ENCODE measurements around the gene LRFN5. TPM values are rescaled to one million over a fixed set of nuclear protein-coding genes. Genes with fewer than 3 reads are reported as not detected.
"Not testable (repeated sequence)": the region's sequence is repeated elsewhere in the genome, so short reads cannot be mapped to it uniquely, and the experiment has no call there.

The LRFN5 gene
- total RNA-seq: under 0.01 TPM in 1 of 2 replicates, not detected in the other

DNA sequence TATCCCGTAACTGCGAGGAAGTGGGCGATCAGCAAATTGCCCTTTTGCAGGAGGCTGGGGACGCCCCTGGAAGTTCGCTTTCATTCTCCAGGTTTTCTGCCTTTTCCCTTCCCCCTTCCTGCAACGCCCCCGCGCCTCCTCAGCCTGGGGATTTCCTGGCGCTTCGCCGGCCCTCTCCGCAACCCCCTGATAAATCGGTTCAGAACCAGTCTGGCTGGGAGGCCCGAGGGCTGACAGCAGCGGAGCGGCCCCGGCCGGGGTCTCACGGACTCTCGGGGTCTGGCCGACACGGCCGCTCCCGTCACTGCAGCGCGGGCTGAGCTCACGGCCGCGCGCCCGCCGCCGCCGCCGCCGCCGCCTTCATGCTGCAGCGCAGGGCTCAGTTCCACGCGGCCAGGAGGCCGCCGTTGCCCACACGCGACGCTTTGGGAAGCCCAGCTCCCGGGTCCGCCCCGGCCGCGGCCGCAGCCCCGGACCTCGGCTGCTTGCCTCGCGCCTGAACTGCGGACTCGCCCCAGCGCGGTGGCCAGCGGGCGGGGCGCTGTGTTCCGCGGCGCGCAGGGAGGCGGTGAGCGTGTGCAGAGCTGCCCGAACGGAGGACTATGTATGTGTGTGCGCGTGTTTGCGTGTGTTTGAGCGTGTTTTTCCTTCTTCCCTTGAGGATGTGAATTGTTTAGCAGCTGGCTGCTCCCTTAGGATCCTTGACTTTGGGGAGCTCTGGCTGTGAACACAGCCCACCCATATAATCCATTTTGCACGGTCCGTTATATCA is at the start of gene LRFN5:
TSS of gene LRFN5 (plus strand) at position 345 of the 772 bp plus-strand sequence.
- peak in 1 of 2 donors; percentile 24 for DNase-seq (ENCODE audit: low read depth in 2 of 2)

DNA sequence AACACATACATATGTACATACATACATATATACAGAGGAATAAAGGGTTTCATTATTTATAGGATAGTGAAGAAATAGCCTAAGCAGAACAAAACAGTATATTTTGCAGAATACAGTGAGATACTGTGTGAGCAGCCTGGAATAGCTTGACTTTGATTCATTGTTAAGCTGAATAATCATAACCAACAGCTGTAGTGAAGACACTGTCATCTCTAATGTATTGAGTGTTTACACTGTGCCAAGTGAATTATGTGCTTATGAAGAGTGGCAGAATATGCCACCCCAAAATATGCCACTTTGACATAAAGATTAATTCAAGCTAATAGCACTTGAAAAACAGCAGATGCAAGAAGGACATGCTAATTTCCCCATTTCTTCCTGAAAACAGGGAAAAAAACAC is 48.2 kb upstream of the LRFN5 start:
- DNase-seq (ENCODE audit: low read depth in 2 of 2): no peak

DNA sequence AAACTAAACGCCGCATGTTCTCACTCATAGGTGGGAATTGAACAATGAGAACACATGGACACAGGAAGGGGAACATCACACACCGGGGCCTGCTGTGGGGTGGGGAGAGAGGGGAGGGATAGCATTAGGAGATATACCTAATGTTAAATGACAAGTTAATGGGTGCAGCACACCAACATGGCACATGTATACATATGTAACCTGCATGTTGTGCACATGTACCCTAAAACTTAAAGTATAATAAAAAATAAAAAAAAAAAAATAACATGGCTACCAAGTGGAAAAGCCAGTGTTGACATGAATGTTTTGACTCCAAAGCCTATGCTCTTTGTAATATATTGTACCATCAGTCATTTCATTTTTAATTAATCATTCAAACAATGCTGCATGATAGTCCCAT is 39.8 kb upstream of the LRFN5 start:
- DNase-seq (ENCODE audit: low read depth in 2 of 2): not testable (repeated sequence)

DNA sequence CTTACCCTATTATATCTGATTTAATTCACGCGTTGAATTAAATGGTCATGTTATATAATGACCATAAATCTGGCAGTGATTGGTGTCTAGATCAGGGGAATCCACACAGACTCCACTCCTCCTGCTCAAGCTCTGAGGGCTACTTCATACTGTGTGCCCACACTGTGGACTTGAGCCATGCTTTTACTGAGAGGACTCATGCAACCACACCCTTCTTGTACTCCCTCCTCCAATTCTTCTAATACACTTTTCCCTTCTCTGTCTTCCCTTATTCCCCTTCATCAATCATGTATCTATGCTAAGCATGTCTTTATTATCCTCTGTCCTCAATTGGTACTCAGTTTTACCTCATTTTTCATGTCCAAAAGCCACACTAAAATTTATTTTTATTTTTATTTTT is 37.7 kb upstream of the LRFN5 start:
- no peak for DNase-seq (ENCODE audit: low read depth in 2 of 2)

DNA sequence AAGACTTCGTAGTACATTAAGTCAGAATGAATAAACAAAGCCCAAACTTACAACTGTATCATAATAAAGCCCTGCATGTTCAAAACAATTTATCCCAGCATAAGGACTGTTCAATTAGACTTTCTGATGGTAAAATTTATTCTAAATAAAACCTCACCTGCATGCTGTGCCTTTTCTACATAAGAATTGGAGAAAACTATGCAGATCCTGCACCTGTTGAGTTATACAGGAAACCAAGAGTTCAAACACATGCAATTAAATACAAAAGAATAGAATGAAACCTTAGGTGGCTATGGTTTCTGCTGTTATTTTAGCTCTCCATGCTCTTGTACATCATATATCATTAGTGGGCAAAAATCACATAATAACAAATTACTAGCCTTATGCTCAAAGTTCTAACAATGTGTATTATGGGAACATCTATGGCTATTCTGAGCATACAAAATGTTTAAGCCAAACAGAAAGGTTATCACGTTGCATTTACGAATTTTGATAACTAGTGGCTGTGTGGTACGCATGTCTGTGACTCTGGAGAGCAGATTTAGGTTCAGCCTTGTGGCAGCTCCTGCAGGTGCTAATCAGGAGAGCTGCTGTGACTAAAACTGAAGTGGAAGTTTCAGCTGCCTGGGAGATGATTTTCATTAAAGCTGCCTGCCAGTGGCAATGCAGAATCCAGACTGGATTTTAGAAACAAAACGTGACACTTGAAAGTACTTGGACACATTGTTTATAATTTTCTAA is 36.1 kb upstream of the LRFN5 start:
- DNase-seq (ENCODE audit: low read depth in 2 of 2): no peak

DNA sequence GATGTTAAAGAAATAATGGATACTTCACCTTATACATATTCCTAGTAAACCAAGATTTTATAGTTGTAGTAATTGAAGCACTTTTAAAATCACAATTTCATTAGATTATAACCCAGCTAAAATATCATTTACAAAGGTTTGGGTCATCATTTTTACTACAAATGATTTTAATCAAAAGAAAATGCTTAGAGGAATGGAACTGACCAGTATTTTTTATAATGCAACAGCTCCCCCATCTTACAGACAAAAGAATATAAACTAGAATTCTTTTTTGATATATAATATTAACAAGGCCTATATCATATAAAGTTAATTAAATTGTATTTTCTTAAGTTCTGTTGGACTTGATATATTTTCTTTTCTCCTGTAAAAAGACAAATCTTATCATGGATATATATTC is 20.4 kb upstream of the LRFN5 start:
- no peak for DNase-seq (ENCODE audit: low read depth in 2 of 2)

DNA sequence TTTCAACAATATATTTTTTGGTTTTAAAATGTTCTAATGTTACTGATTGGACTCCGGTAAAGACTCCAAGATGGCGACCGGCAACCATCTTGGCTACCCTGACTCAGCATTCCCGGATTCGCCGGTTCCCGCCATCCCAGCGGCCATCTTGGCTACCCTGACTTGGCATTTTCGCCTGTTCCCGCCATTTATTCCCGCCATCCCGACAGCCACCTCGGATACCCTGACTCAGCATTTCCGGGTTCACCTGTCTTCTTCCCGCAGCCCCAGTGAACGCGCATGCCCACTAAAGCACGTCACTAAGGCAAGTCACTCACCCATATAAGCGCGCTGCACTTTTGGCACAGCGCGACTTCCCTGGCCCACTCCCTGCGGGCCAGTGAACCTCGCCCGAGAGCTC is 9.0 kb upstream of the LRFN5 start:
- no peak for DNase-seq (ENCODE audit: low read depth in 2 of 2)

DNA sequence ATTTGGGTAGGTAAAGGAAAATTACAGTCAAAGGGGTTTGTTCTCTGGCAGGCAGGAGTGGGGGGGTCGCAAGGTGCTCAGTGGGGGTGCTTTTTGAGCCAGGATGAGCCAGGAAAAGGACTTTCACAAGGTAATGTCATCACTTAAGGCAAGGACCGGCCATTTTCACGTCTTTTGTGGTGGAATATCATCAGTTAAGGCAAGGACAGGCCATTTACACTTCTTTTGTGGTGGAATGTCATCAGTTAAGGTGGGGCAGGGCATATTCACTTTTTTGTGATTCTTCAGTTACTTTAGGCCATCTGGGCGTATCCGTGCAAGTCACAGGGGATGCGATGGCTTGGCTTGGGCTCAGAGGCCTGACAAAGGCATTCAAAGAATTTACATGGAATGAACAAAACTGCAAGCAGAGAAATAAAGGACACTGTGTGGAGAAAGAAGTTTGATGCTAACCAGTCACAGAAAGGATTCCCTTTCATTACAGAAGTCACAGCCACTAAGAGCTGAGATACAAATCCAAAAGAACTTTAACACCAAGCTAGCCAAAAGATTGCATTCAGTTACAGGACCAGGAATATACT is 6.8 kb upstream of the LRFN5 start:
- not testable (repeated sequence) for DNase-seq (ENCODE audit: low read depth in 2 of 2)

DNA sequence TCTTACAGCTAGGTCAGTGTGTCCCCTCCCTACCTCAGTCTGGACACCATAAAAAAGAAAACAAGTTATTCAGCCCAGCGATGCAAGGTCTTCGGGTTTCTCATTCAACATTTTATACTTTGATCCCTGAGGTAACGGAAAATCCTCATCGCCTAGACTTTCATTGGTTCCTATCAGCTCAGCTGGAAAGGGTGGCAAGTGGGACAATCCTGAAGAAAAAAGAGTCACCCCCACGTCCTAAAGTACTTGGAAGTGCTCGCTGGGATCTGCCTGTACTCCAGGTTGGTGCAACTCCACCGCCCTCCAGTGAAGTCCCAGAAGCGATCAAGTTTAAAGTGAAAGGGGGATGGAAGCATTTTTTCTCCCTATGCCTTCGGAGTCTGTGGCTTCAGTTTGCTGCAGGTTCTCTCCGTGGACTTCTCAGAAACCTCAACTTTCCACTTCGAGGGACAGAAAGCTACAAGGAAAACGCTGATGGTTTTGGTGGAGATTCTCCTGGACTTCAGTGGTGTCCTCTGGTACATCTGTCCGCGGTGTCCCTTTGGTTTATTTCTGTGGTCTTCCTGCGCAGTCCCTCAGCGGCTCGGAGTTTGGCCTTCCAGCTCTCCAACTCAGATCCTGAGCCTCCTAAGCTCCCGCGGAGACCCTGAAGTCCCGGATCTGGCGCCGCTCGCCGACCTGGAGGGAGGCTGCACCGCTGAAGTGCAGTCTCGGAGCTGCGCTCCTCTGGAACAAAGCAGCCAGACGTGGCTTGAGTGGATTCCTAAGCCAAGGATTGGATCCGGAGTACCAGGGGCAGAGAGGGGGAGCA is 1.8 kb upstream of the LRFN5 start:
- no peak for DNase-seq (ENCODE audit: low read depth in 2 of 2)

DNA sequence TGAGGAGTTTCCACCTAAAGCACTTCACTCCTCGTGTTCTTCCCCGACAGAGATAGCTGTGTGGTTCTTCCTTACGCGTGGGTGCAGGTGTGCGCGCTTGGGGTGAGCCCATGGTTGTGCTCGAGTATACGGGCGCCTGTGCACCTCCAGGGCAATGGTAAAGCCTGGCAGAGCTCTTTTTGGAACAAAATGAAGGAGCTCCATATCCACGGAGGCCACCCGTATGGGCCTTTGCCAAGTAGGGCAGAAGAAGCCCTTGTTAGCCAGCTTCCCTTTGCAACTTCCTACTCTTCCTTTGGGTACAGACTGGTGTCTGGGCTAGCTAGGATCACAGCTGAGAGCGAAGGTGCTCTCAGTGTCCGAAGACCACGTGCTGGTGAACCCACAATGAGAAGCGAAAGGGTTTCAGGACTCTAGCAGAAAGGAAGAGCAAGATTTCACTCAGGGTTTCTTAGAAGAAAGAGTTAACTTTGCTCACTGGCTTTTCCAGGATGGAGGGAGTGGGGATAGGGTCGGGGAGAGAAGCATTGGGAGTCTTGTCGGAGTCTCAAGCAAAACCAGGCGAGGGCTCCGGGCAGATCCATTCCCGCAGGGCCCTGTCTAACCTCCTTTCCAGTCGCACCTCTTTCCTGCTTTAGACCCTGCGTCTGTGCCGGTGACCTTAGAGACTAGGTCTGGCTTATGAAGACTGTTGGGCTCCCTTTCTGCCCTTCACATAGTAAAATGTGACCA is 960 bp upstream of the LRFN5 start:
- no peak for DNase-seq (ENCODE audit: low read depth in 2 of 2)

DNA sequence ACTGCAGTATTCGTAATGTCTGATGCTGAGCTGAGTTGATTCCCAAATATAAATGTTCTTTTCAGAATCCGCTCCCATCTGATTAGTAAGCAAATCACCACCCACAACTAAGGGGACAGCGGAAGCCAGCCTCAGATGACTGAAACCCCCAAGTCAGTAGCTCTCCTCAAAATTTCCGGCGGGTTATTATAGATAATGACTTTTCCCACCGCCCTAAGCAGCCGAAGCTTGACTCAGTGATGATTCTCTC is 469 bp upstream of the LRFN5 start:
- DNase-seq (ENCODE audit: low read depth in 2 of 2): no peak

DNA sequence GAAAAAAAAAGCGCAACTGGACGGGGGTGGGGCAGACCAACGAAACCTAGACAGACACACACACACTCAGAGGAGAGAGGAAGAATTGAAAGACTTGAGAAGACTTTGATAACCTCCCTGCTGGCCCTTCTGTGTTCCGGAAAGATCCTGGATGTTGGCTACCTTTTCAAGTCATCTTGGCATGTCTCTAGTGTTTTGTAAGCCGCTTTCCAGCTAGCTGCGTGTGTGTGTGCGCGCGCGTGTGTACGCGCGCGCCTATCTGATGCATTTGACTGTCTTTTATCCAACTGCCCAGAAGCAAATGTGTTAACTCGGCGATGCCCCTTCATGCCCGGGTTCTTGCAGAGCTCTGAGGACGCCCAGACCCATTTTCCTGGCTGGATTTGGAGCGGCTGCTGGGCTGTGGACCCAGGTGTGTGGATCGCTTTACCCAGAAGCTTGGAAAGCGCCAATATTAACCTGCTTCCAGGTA is 664 bp downstream of the LRFN5 start:
- no peak for DNase-seq (ENCODE audit: low read depth in 2 of 2)

DNA sequence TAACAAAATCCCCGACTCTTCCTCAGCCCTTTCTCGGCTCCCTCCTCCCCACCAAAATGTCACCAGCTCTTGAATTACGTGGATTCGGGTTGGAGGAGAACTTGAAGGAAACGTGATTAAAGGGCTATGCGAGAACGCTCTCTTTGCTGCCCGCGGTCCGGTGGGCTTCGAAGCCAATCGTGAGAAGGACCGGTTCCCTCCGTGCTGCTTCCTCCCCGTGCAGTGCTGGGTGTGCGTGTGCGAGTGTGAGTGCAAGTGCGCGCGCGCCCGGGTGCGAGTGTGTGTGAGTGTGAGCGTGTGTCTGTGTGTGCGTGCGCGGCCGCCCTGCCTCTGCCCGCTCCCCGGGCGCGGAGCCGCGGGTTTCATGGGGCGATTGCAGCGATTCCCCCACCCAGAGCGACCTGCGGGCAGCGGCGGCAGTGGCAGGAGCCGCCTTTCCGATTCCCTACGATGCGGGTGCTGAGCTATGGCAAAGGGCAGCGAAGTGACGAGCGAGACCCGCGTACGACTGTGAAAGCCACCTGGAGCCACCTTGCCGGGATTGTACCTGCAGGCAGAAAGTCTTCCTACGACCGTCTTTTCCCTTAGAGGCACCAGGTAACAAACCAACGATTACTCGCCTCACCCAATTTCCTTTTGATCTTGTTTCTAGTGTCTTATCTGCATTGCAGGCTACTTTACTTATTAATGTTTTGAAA is 1.4 kb downstream of the LRFN5 start:
- no peak for DNase-seq (ENCODE audit: low read depth in 2 of 2)

DNA sequence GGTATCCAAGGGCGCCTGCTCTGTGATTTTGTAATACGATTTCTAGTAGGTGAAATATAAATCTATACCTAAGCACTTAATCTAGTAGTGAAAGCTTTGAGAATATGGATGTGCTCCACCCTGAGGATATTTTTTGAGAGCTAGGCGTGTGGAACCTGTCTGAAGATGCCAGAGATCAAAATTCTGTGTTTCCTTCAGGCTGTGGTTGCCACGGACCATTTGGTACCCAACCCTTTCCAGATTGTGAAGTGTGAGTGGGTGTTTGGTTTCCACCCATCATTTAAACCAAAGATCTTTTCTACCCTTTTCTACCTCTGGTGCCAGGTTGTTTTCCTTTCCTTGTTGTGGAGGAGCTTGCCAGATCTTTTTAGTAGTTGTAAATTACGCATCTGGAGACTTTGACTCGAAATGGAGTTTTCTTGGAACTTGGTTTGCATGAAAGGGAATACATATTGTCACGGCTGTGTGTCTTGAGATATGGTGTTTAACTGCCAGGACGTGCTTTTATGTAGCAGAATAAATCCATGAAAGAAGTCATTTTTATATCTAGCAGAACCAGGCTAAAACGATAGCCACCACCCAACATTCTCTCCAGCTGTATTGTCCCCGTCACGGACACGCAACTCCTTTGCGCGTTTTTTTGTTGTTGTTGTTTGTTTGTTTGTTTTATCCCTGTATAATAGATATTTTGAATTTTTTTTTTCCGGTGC is 2.2 kb downstream of the LRFN5 start:
- DNase-seq (ENCODE audit: low read depth in 2 of 2): no peak

DNA sequence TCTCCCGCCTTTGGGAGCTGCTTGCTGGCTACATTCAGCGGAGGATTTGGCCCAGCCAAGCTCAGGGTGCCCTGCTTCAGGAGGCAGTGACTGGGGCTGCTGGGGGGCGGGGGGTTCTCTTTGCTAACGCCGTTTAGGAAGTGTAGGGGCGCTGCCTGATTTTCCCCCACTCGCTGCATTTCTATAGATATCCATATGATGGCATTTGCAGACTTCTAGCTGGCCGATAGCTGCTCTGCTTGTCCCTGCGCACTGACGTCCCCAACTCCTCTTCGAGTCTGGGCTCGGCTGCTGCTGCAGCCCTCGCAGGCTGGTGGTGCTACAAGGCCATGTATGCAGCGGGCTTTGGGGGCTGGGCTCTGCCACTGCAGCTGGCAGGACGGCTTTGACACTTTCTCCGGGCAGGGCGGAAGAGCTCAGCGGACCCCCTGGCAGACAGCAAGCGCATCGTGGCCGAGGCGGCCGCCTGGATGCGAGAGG is 3.1 kb downstream of the LRFN5 start:
- DNase-seq (ENCODE audit: low read depth in 2 of 2): no peak

DNA sequence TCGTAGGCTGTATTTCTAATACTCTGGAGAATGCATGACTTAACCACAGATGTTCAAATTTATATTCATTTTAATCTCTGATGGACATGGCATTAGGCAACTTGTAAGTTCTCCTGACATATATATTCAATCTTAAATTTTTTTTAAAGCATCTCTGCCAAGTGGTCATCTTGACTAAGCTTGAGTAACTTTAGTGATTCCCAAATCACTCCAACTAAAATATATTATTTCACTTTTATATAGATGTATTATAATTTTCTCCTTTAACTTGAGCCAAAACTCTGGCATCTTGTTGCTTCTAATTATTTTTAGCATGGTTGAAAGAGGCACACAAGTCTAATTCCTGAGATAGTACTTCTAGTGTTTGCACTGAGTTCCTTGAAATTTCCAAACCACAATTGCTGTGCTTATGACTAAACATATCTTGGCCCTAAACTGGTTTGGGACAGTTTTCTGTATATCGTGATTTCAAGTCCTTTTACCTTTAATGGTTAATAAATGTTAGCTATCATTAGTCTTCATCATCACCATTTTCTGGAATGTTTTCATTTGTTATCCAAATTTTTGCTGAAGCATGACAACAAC is 8.4 kb downstream of the LRFN5 start:
- DNase-seq (ENCODE audit: low read depth in 2 of 2): no peak

DNA sequence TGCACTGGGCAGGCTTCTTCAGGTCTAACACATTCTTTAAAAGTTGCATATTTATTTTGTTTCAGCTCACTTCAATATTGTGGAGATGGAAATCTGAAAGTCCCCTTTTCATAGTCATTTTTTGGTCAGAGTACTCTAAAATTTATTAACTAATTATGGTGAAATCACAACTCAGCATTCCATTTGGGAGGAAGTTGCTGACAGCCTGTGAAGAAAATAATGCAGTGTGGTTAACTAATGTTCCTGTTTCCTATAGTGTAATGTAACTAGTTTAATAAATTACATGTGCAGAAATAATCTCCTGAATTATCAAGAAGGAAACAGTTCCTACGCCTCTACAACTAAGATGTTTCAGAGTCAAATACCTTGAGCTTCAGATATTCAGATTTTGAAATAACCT is 17.1 kb downstream of the LRFN5 start:
- DNase-seq (ENCODE audit: low read depth in 2 of 2): no peak

DNA sequence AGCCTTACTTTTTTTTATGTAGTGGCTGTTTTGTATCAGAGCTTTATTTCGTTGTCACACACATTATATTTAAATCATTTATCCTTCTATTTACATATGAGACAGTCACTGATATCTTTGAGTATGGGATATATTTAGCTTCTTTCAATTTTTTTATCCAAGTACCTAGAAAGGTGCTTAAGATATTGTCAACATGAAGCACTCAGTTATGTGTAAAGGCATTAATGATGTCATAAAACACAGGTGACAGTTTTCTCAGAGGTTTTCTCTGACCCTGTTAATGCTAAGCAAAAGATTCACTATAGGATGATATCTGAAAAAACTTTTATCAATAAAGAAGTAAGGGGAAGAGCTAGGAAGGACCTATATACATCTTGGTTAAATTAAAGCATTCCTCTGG is 23.2 kb downstream of the LRFN5 start:
- DNase-seq (ENCODE audit: low read depth in 2 of 2): no peak

DNA sequence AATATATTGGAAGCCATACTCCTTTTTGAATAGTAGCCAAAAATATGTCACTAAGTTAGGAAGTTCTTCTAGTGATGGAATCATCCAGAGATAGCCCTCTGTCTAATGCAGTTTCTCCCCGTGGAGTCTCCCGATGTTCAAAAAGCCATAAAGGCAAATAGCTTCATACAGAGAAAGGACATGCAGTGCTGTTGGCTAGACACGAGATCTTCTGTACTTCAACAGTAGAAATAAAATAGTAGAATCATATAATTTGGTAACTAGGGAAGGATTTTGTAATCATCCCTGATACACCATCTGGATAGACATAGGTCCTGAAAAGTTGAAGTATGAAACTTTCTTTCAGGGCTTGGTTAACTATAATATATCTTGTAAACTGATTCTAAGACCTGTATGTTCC is 27.6 kb downstream of the LRFN5 start:
- DNase-seq (ENCODE audit: low read depth in 2 of 2): no peak

Data from dermis microvascular lymphatic vessel endothelial cell (primary cell).